Measurements from ENCODE around the gene MAP1S.

DNA sequence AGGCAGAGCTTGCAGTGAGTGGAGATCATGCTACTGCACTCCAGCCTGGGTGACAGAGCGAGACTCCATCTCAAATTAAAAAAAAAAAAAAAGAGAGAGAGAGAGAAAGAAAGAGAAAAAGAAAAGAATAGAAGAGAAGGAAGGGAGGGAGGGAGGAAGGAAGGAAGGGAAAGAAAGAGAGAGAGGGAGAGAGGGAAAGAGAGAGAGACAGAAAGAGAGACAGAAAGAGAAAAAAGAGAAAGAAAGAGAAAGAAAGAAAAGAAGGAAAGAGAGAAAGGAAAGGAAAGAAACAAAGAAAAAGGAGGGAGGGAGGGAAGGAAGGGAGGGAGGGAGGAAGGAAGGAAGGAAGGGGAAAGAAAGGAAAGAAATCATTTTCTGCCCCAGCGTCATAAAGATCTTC lies 24.1 kb upstream of the MAP1S start:
- TF ChIP-seq, protein P1, sequence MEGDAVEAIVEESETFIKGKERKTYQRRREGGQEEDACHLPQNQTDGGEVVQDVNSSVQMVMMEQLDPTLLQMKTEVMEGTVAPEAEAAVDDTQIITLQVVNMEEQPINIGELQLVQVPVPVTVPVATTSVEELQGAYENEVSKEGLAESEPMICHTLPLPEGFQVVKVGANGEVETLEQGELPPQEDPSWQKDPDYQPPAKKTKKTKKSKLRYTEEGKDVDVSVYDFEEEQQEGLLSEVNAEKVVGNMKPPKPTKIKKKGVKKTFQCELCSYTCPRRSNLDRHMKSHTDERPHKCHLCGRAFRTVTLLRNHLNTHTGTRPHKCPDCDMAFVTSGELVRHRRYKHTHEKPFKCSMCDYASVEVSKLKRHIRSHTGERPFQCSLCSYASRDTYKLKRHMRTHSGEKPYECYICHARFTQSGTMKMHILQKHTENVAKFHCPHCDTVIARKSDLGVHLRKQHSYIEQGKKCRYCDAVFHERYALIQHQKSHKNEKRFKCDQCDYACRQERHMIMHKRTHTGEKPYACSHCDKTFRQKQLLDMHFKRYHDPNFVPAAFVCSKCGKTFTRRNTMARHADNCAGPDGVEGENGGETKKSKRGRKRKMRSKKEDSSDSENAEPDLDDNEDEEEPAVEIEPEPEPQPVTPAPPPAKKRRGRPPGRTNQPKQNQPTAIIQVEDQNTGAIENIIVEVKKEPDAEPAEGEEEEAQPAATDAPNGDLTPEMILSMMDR (IDR thresholded peaks at IDR 0.05) = no peak
- TF ChIP-seq POLR2A (IDR thresholded peaks at IDR 0.05) = no peak

Measured in vagina (tissue), 2 donors.